ENCODE data around the gene NAGK.
"Not testable (repeated sequence)": the region's sequence is repeated elsewhere in the genome, so short reads cannot be mapped to it uniquely, and the experiment has no call there.

Gene NAGK

GRCh38 chr2:71070294-71071093 is 2.0 kb downstream of the NAGK start:
- DNase-seq = no peak

GRCh38 chr2:71071681-71072398 is 3.4 kb downstream of the NAGK start:
- peak; percentile 75 for DNase-seq

- no peak for DNase-seq
Observed at GRCh38 chr2:71072492-71072891, 4.0 kb downstream of the NAGK start.

GRCh38 chr2:71073475-71073874 is 5.0 kb downstream of the NAGK start:
- DNase-seq = no peak

- no peak for DNase-seq
Observed at GRCh38 chr2:71074893-71075395, 6.5 kb downstream of the NAGK start.

- DNase-seq = no peak
Observed at GRCh38 chr2:71078624-71079023, 10.2 kb downstream of the NAGK start.

GRCh38 chr2:71082402-71083252 is 14.2 kb downstream of the NAGK start:
- DNase-seq = peak; percentile 80

- not testable (repeated sequence) for DNase-seq
Observed at GRCh38 chr2:71083297-71083696, 14.8 kb downstream of the NAGK start.

GRCh38 chr2:71083752-71084312 is 15.4 kb downstream of the NAGK start:
- DNase-seq = not testable (repeated sequence)

- not testable (repeated sequence) for DNase-seq
Observed at GRCh38 chr2:71085325-71086003, 17.0 kb downstream of the NAGK start.

- DNase-seq = not testable (repeated sequence)
Observed at GRCh38 chr2:71089475-71089874, 21.0 kb downstream of the NAGK start.

- not testable (repeated sequence) for DNase-seq
Observed at GRCh38 chr2:71091808-71092207, 23.4 kb downstream of the NAGK start.

GRCh38 chr2:71092491-71093260 is 24.2 kb downstream of the NAGK start:
- not testable (repeated sequence) for DNase-seq

GRCh38 chr2:71100195-71100964 is 31.9 kb downstream of the NAGK start:
- DNase-seq = peak; percentile 66

- DNase-seq = no peak
Observed at GRCh38 chr2:71101656-71102055, 33.2 kb downstream of the NAGK start.

GRCh38 chr2:71102981-71103681 is 34.7 kb downstream of the NAGK start:
- DNase-seq = no peak

- DNase-seq = no peak
Observed at GRCh38 chr2:71103809-71104208, 35.4 kb downstream of the NAGK start.

- DNase-seq = not testable (repeated sequence)
Observed at GRCh38 chr2:71106463-71106862, 38.0 kb downstream of the NAGK start.

- DNase-seq = no peak
Observed at GRCh38 chr2:71108091-71108490, 39.6 kb downstream of the NAGK start.

GRCh38 chr2:71113843-71114242 is 45.4 kb downstream of the NAGK start:
- no peak for DNase-seq
